Esophagus squamous epithelium (tissue), 5 donors: ENCODE data around the gene GAK. TPM values are rescaled to one million over a fixed set of nuclear protein-coding genes. Genes with fewer than 3 reads are reported as not detected.

Source experiments
- DNase-seq: peaks from one replicate; lab custom pipeline; 2025; lab: John Stamatoyannopoulos, UW
- H3K27ac ChIP-seq, 4 donors: fragments of 200-600 bp; sonication (generic); one replicate each; pipeline ENCODE4 v1.5.1; 2016 to 2019; ENCODE audit warnings: mild to moderate bottlenecking in 1 of 4
- H3K27me3 ChIP-seq, 4 donors: fragments of 200-600 bp; sonication (generic); 1 replicate in 3 of 4; 2 replicates in 1 of 4; pipeline versions ENCODE4 v1.5.1 to v1.6.0; 2017 to 2021; ENCODE audit warnings: antibody characterized with exemption in 1 of 4
- H3K36me3 ChIP-seq, 3 donors: fragments of 200-600 bp; sonication (generic); one replicate each; pipeline ENCODE4 v1.5.1; 2016 to 2019
- H3K4me1 ChIP-seq, 3 donors: fragments of 200-600 bp; sonication (generic); one replicate each; pipeline ENCODE4 v1.5.1; 2017 to 2019
- H3K4me3 ChIP-seq, 4 donors: fragments of 200-600 bp; sonication (generic); 1 replicate in 3 of 4; 2 replicates in 1 of 4; pipeline ENCODE4 v1.5.1; 2016 to 2019; ENCODE audit warnings: mild to moderate bottlenecking in 2 of 4, moderate library complexity in 1 of 4
- H3K9me3 ChIP-seq, 3 donors: fragments of 200-600 bp; sonication (generic); one replicate each; pipeline ENCODE4 v1.5.1; 2016 to 2019
- CTCF ChIP-seq, 6 experiments: fragments of 450-650 bp in 4 of 6; fragments of 200-600 bp in 2 of 6; sonication (generic) in 2 of 6; IDR thresholded peaks; one replicate each; pipeline ENCODE4 v1.5.1; 2016 to 2019; ENCODE audit warnings: antibody characterized with exemption in 6 of 6, mild to moderate bottlenecking in 4 of 6, moderate library complexity in 4 of 6
- POLR2A ChIP-seq, 4 donors: fragments of 450-650 bp; IDR thresholded peaks; one replicate each; pipeline ENCODE4 v1.6.1; 2017; ENCODE audit warnings: antibody characterized with exemption in 4 of 4, mild to moderate bottlenecking in 4 of 4, moderate library complexity in 3 of 4
- whole genome bisulfite sequencing, 2 donors: methylation state at CpG; one replicate each; pipeline ENCODE4 v1.1.5; 2018; 5-methylcytosine and 5-hydroxymethylcytosine counted together
- intact Hi-C: fragments of 100-400 bp; cut with DNase I; formaldehyde crosslinking; loops from one replicate; pipeline ENCODE4 v1.15.0; 2022
- total RNA-seq, 4 donors: library from RNA; depleted of rRNA; stranded (reverse); fragments of >200 nt; gene quantifications; one replicate each; pipeline ENCODE4 v1.1.0, GENCODE V29; 2016
- donor health status: DM: yes; HTN: yes; CAD: no.

The GAK gene
- total RNA-seq, 4 donors from 2014 or later = 70.6 to 97.8 (median 80.7) TPM

- DNase-seq = no peak
- TF ChIP-seq CTCF (IDR thresholded peaks at IDR 0.05) (no peak), POLR2A (IDR thresholded peaks at IDR 0.05) (no peak)
- 82 to 85% methylated on average over 4 to 14 of the region's 21 CpGs for WGBS, 2 donors
- peaks cover 0 to 63% (median 6%) of the 10 kb centered on the region in 3 donors for H3K36me3 ChIP-seq
- no peaks in the 10 kb centered on the region for H3K9me3 ChIP-seq
- H3K4me1 ChIP-seq = peaks cover 20 to 47% (median 31%) of the 10 kb centered on the region in 3 donors
- H3K27ac ChIP-seq = no peak overlapping the region
- intact Hi-C loops = no loop called here
- no peak overlapping the region for H3K4me3 ChIP-seq
- no peaks in the 10 kb centered on the region for H3K27me3 ChIP-seq
Measured at GRCh38 chr4:965766-966134, 33.6 kb upstream of the GAK start.

GRCh38 chr4:965048-965765 lies 33.1 kb upstream of the GAK start:
- Histone ChIP-seq H3K9me3 (no peaks in the 10 kb centered on the region), H3K4me1 (peaks cover 20 to 42% (median 31%) of the 10 kb centered on the region in 3 donors), H3K27me3 (no peaks in the 10 kb centered on the region), H3K36me3 (peaks cover 0 to 69% (median 6%) of the 10 kb centered on the region in 3 donors), H3K27ac (no peak overlapping the region), H3K4me3 (no peak overlapping the region)
- no peak for DNase-seq
- 90% methylated on average over 8 of the region's 26 CpGs; no CpG with 5 or more reads in 1 of the 2 donors for WGBS, 2 donors
- no peak for TF ChIP-seq CTCF (IDR thresholded peaks at IDR 0.05)
- TF ChIP-seq POLR2A (IDR thresholded peaks at IDR 0.05) = no peak
- intact Hi-C loops = no loop called here

- Histone ChIP-seq H3K4me1 (peaks cover 20 to 42% (median 31%) of the 10 kb centered on the region in 3 donors), H3K27ac (no peak overlapping the region), H3K36me3 (peaks cover 0 to 76% (median 6%) of the 10 kb centered on the region in 3 donors), H3K4me3 (no peak overlapping the region), H3K27me3 (no peaks in the 10 kb centered on the region), H3K9me3 (no peaks in the 10 kb centered on the region)
- no peak for DNase-seq
- intact Hi-C loops = no loop called here
- WGBS, 2 donors = 91% methylated on average over 20 of the region's 23 CpGs; no CpG with 5 or more reads in 1 of the 2 donors
- TF ChIP-seq CTCF (IDR thresholded peaks at IDR 0.05) (no peak), POLR2A (IDR thresholded peaks at IDR 0.05) (no peak)
Measured at GRCh38 chr4:964346-965025, 32.4 kb upstream of the GAK start.

- no peak overlapping the region for H3K4me3 ChIP-seq
- 65 to 100% methylated on average over 1 to 16 of the region's 39 CpGs for WGBS, 2 donors
- DNase-seq = no peak
- peak in 1 of 4 donors; percentile 10 for TF ChIP-seq POLR2A (IDR thresholded peaks at IDR 0.05)
- no peak for TF ChIP-seq CTCF (IDR thresholded peaks at IDR 0.05)
- H3K4me1 ChIP-seq = peaks cover 20 to 42% (median 31%) of the 10 kb centered on the region in 3 donors
- H3K36me3 ChIP-seq = peaks cover 0 to 85% (median 6%) of the 10 kb centered on the region in 3 donors
- no peaks in the 10 kb centered on the region for H3K27me3 ChIP-seq
- intact Hi-C loops = no loop called here
- peak overlapping the region in 1 of 4 donors; percentile 8 for H3K27ac ChIP-seq
- H3K9me3 ChIP-seq = no peaks in the 10 kb centered on the region
Measured at GRCh38 chr4:963276-964225, 31.4 kb upstream of the GAK start.
